Urinary bladder (tissue), 4 donors: ENCODE data around the gene ZNF599. TPM values are rescaled to one million over a fixed set of nuclear protein-coding genes. Genes with fewer than 3 reads are reported as not detected.

Experiments
- DNase-seq: peaks from one replicate; pipeline ENCODE4 v3.0.0-alpha.2; 2015; ENCODE audit errors: extremely low spot score
- H3K27ac ChIP-seq: one replicate; pipeline ENCODE4 v1.5.1; 2013; ENCODE audit warnings: low read depth, mild to moderate bottlenecking, moderate library complexity
- H3K36me3 ChIP-seq: one replicate; pipeline ENCODE4 v1.6.1; 2013; ENCODE audit warnings: mild to moderate bottlenecking, moderate library complexity; ENCODE audit not compliant: insufficient read depth
- H3K4me1 ChIP-seq: one replicate; pipeline ENCODE4 v1.6.1; 2013; ENCODE audit warnings: mild to moderate bottlenecking, moderate library complexity; ENCODE audit not compliant: insufficient read depth
- H3K4me3 ChIP-seq: one replicate; pipeline ENCODE4 v1.5.1; 2013; ENCODE audit warnings: low read depth, low read length
- WGBS: extraction: QIAGEN DNeasy Blood & Tissue Kit; methylation state at CpG from one replicate; pipeline ENCODE4 v1.1.7; 2013; 5-methylcytosine and 5-hydroxymethylcytosine counted together
- polyA plus RNA-seq: library from polyadenylated mRNA; stranded (reverse); fragments of 200-250 nt; gene quantifications from one replicate; pipeline ENCODE4 v1.2.3, GENCODE V29; 2013
- total RNA-seq: library from RNA; depleted of rRNA; stranded (reverse); fragments of >200 nt; gene quantifications from one replicate; pipeline ENCODE4 v1.2.3, GENCODE V29; 2014
- donor health status: healthy with polysubstance abuse.
- donor health status: healthy.

ZNF599 gene
- total and polyA plus RNA-seq, 2 donors = 9.0 to 9.5 TPM

DNA sequence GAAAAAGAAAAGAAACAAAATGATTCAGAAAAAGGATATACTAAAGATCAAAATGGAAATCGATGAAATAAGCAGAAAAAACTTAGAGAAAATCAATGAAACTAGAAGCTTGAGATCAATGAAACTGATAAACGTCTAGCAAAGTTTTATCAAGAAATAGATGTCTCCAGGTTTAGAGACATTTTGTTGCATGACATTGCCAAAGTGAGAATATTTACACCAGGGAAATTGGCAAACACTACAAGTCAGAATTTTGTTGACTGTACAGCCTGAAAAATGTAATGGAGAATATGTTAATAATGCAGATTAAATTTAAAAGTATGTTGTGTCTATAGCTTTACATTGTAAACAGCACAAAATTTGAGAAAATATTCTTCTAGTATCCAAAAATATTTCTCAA, 5.3 kb upstream of the ZNF599 start:
- WGBS = 75% methylated on average over 2 of the region's 2 CpGs
- Histone ChIP-seq H3K27ac (no peak overlapping the region), H3K4me1 (no peaks in the 10 kb centered on the region), H3K4me3 (no peak overlapping the region), H3K36me3 (no peaks in the 10 kb centered on the region)
- no peak for DNase-seq

DNA sequence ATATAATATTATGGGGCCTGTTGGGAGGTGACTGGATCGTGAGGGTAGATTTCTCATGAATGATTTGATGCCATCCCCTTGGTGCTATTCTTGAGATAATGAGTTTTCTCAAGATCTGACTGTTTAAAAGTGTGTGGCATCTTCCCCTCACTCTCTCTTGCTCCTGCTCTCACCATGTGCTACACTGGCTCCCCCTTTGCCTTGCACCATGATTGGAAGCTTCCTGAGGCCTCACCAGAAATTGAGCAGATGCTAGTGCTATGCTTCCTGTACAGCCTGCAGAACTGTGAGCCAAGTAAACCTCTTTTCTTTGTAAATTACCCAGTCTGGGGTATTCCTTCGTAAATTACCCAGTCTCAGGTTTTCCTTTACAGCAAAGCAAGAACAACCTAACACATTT, 1.8 kb upstream of the ZNF599 start:
- Histone ChIP-seq H3K4me1 (no peaks in the 10 kb centered on the region), H3K36me3 (no peaks in the 10 kb centered on the region), H3K27ac (no peak overlapping the region), H3K4me3 (no peak overlapping the region)
- DNase-seq = no peak
- 66% methylated on average over 2 of the region's 2 CpGs for WGBS

DNA sequence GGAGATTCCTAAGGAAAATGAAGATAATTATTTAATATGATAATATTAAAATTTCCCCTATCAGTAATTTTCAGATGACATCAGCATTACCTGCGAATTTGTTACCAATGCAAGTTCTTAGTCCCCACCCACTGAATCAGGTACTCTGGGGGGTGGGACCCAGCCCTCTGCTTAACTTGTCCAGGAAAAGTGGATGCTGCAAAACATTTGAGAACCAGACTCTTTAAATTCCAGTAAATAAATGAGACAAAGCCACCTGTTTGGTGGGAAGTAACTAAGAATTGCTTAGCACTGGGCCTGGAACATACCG, 495 bp upstream of the ZNF599 start:
- no peaks in the 10 kb centered on the region for H3K4me1 ChIP-seq
- H3K27ac ChIP-seq = no peak overlapping the region
- WGBS = 69% methylated on average over 2 of the region's 2 CpGs
- H3K4me3 ChIP-seq = peak overlapping the region; percentile 72
- H3K36me3 ChIP-seq = no peaks in the 10 kb centered on the region
- DNase-seq = no peak

GRCh38 chr19:34767951-34768350, 5.1 kb downstream of the ZNF599 start:
- Histone ChIP-seq H3K36me3 (no peaks in the 10 kb centered on the region), H3K27ac (no peak overlapping the region), H3K4me1 (no peaks in the 10 kb centered on the region), H3K4me3 (no peak overlapping the region)
- WGBS = 93% methylated on average over 3 of the region's 3 CpGs
- DNase-seq = no peak

GRCh38 chr19:34766386-34766785, 6.6 kb downstream of the ZNF599 start:
- no peaks in the 10 kb centered on the region for H3K36me3 ChIP-seq
- WGBS = 97% methylated on average over 2 of the region's 2 CpGs
- DNase-seq = no peak
- H3K27ac ChIP-seq = no peak overlapping the region
- H3K4me3 ChIP-seq = no peak overlapping the region
- H3K4me1 ChIP-seq = no peaks in the 10 kb centered on the region

GRCh38 chr19:34759218-34759917, 13.6 kb downstream of the ZNF599 start:
- Histone ChIP-seq H3K4me3 (no peak overlapping the region), H3K4me1 (no peaks in the 10 kb centered on the region), H3K27ac (no peak overlapping the region), H3K36me3 (peaks cover 2% of the 10 kb centered on the region)
- WGBS = 99% methylated on average over 11 of the region's 11 CpGs
- no peak for DNase-seq

GRCh38 chr19:34757441-34757840, 15.6 kb downstream of the ZNF599 start:
- no peak for DNase-seq
- Histone ChIP-seq H3K36me3 (peaks cover 4% of the 10 kb centered on the region), H3K27ac (no peak overlapping the region), H3K4me3 (no peak overlapping the region), H3K4me1 (no peaks in the 10 kb centered on the region)
- WGBS = 94% methylated on average over 4 of the region's 4 CpGs

- no peak overlapping the region for H3K27ac ChIP-seq
- H3K4me1 ChIP-seq = no peaks in the 10 kb centered on the region
- H3K36me3 ChIP-seq = peaks cover 1% of the 10 kb centered on the region
- WGBS = 90% methylated on average over 3 of the region's 3 CpGs
- no peak for DNase-seq
- H3K4me3 ChIP-seq = no peak overlapping the region
Measured at GRCh38 chr19:34744896-34745690, 27.9 kb downstream of the ZNF599 start.

- Histone ChIP-seq H3K36me3 (peaks cover 3% of the 10 kb centered on the region), H3K4me3 (peak overlapping the region; percentile 80), H3K27ac (peak overlapping the region; percentile 98), H3K4me1 (peaks cover 3% of the 10 kb centered on the region)
- 15% methylated on average over 16 of the region's 16 CpGs for WGBS
- peak; percentile 59 for DNase-seq
Measured at GRCh38 chr19:34734537-34735103, 38.4 kb downstream of the ZNF599 start.

- Histone ChIP-seq H3K4me1 (peaks cover 3% of the 10 kb centered on the region), H3K4me3 (peak within 1 kb of the TSS; percentile 80), H3K27ac (peak within 1 kb of the TSS; percentile 98), H3K36me3 (no peaks in the 10 kb centered on the region)
- peak; percentile 87 for DNase-seq
- WGBS = under 1% methylated on average over 67 of the region's 67 CpGs
Measured at GRCh38 chr19:34733746-34734536, 39.1 kb downstream of the ZNF599 start, which contains the start of gene ZNF181. ZNF181 (plus strand) TSS chr19:34734243; CDS start chr19:34735038, 795 bp downstream.

- DNase-seq = no peak
- Histone ChIP-seq H3K4me3 (peak overlapping the region; percentile 80), H3K27ac (peak overlapping the region; percentile 84), H3K4me1 (peaks cover 3% of the 10 kb centered on the region), H3K36me3 (no peaks in the 10 kb centered on the region)
- WGBS = under 1% methylated on average over 13 of the region's 13 CpGs
Measured at GRCh38 chr19:34733266-34733745, 39.7 kb downstream of the ZNF599 start.

DNA sequence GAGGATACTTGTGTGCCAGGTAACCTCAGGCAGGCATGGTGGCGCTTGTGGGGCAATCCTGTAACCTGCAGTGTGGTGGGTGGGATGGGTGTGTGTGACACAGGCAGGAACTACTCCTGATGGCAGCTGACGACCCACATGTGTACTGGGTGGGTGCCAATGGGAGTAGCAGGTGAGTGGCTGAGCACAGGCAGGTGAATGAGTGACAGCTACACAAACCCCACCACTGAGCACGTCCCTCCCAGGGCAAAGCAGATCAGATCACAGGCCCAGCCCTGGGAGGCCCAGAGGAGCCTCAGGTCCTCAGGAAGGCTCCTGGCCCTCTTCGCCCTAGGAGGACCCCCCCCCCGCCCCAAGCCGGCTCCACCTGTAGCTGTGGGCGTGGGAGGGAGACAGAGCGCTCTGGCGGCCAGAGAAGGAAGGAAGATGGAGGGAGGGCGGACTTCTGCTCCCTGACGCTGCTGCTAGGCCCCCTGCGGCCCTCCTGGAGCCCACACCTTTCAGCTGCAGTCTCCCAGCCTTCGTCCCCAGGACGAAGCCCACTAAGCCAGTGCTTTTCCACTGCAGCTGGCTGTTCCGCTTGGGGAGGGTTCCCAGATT, 40.3 kb downstream of the ZNF599 start:
- DNase-seq = no peak
- no peaks in the 10 kb centered on the region for H3K36me3 ChIP-seq
- H3K4me1 ChIP-seq = peaks cover 3% of the 10 kb centered on the region
- no peak overlapping the region for H3K27ac ChIP-seq
- H3K4me3 ChIP-seq = peak overlapping the region; percentile 80
- 37% methylated on average over 15 of the region's 15 CpGs for WGBS

GRCh38 chr19:34731964-34732363, 41.1 kb downstream of the ZNF599 start:
- Histone ChIP-seq H3K36me3 (no peaks in the 10 kb centered on the region), H3K4me3 (no peak overlapping the region), H3K4me1 (peaks cover 3% of the 10 kb centered on the region), H3K27ac (no peak overlapping the region)
- DNase-seq = no peak
- WGBS = 79% methylated on average over 7 of the region's 7 CpGs
